PFSK-1 (cell line): ENCODE results near the gene SDCCAG8.

Source experiments
- FOXP2 ChIP-seq: optimal IDR thresholded peaks from 2 replicates; pipeline ENCODE3; 2011; ENCODE audit warnings: borderline replicate concordance, control low read depth, inconsistent platforms; ENCODE audit not compliant: insufficient read depth; ENCODE audit errors: extremely low read length, extremely low read depth
- POLR2AphosphoS5 ChIP-seq: IDR thresholded peaks from 2 replicates; pipeline ENCODE4 v1.6.1; 2012; ENCODE audit warnings: low read depth, mild to moderate bottlenecking, control low read depth, low read length, moderate library complexity
- SIN3A ChIP-seq: IDR thresholded peaks from 2 replicates; pipeline ENCODE4 v1.6.1; 2012; ENCODE audit warnings: mild to moderate bottlenecking, low read length, moderate library complexity, borderline replicate concordance; ENCODE audit not compliant: insufficient read depth
- TAF1 ChIP-seq: IDR thresholded peaks from 2 replicates; pipeline ENCODE4 v1.6.1; 2012; ENCODE audit warnings: low read length, control low read depth, borderline replicate concordance; ENCODE audit not compliant: insufficient read depth
- TF ChIP-seq, protein P1 (sequence below), 2 experiments: IDR thresholded peaks; 2 replicates each; pipeline versions ENCODE4 v1.6.1 to v1.8.0; 2011 to 2012; ENCODE audit warnings: low read depth in 2 of 2, low read length in 2 of 2, control low read depth in 1 of 2, inconsistent platforms in 1 of 2, mild to moderate bottlenecking in 1 of 2, moderate library complexity in 1 of 2; ENCODE audit not compliant: insufficient read depth in 1 of 2

The SDCCAG8 gene

DNA sequence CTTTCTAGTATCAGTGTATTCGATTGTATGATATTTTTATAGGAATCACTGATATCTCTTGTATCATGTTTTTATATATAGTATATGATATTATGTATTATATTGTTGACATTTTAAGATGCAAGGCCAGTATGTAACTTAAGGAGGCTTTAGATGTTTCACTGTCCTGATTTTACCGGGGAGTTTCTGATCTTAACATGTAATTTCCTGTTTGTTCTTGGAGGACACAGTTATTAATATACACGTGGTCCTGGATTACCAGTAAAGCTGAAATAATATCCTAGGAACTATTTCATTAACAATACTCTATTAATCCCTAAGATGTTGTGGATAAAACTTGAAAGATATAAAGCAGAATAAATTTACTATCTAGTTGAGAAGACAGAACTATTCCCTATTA lies 19.5 kb downstream of the SDCCAG8 start:
- TF ChIP-seq SIN3A: no peak
- TF ChIP-seq TAF1: no peak
- TF ChIP-seq POLR2AphosphoS5: no peak
- TF ChIP-seq, protein P1, sequence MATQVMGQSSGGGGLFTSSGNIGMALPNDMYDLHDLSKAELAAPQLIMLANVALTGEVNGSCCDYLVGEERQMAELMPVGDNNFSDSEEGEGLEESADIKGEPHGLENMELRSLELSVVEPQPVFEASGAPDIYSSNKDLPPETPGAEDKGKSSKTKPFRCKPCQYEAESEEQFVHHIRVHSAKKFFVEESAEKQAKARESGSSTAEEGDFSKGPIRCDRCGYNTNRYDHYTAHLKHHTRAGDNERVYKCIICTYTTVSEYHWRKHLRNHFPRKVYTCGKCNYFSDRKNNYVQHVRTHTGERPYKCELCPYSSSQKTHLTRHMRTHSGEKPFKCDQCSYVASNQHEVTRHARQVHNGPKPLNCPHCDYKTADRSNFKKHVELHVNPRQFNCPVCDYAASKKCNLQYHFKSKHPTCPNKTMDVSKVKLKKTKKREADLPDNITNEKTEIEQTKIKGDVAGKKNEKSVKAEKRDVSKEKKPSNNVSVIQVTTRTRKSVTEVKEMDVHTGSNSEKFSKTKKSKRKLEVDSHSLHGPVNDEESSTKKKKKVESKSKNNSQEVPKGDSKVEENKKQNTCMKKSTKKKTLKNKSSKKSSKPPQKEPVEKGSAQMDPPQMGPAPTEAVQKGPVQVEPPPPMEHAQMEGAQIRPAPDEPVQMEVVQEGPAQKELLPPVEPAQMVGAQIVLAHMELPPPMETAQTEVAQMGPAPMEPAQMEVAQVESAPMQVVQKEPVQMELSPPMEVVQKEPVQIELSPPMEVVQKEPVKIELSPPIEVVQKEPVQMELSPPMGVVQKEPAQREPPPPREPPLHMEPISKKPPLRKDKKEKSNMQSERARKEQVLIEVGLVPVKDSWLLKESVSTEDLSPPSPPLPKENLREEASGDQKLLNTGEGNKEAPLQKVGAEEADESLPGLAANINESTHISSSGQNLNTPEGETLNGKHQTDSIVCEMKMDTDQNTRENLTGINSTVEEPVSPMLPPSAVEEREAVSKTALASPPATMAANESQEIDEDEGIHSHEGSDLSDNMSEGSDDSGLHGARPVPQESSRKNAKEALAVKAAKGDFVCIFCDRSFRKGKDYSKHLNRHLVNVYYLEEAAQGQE (IDR thresholded peaks at IDR 0.05; ENCODE audit: insufficient read depth in 1 of 2, low read depth in 2 of 2, low read length in 2 of 2): no peak
- no peak for TF ChIP-seq FOXP2

GRCh38 chr1:243280571-243281129 lies 24.8 kb downstream of the SDCCAG8 start:
- TF ChIP-seq SIN3A (no peak), FOXP2 (no peak), TAF1 (no peak), POLR2AphosphoS5 (no peak)
- TF ChIP-seq, protein P1 (IDR thresholded peaks at IDR 0.05; ENCODE audit: insufficient read depth in 1 of 2, low read depth in 2 of 2, low read length in 2 of 2): no peak

DNA sequence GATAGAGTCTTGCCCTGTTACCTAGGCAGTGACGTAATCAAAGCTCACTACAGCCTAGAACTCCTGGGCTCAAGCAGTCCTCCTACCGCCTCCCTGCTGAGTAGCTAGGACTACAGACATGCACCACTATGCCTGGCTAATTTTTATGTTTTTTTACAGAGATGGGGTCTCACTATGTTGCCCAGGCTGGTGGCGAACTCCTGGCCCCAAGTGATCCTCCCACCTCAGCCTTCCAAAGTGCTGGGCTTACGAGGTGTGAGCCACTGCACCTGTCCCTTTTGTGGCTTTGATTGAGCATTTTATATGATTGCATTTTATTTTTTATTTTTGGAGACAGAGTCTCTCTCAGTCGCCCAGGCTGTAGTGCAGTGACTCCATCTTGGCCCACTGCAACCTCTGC lies 25.8 kb downstream of the SDCCAG8 start:
- no peak for TF ChIP-seq POLR2AphosphoS5
- TF ChIP-seq FOXP2: no peak
- TF ChIP-seq TAF1: no peak
- TF ChIP-seq, protein P1 (IDR thresholded peaks at IDR 0.05; ENCODE audit: insufficient read depth in 1 of 2, low read depth in 2 of 2, low read length in 2 of 2): no peak
- no peak for TF ChIP-seq SIN3A

GRCh38 chr1:243286409-243287122 lies 30.7 kb downstream of the SDCCAG8 start:
- TF ChIP-seq FOXP2 (no peak), POLR2AphosphoS5 (no peak), TAF1 (no peak), SIN3A (no peak)
- TF ChIP-seq, protein P1 (IDR thresholded peaks at IDR 0.05; ENCODE audit: insufficient read depth in 1 of 2, low read depth in 2 of 2, low read length in 2 of 2): no peak
